HG03521 (cell line): ENCODE results near the gene GH1.

Source experiments
- ATAC-seq: cut with Tn5 transposase; IDR thresholded peaks from one replicate; pipeline ENCODE4 v1.9.1; 2021; ENCODE audit warnings: mild to moderate bottlenecking, moderate library complexity; ENCODE audit not compliant: unreplicated experiment

GH1 gene

DNA sequence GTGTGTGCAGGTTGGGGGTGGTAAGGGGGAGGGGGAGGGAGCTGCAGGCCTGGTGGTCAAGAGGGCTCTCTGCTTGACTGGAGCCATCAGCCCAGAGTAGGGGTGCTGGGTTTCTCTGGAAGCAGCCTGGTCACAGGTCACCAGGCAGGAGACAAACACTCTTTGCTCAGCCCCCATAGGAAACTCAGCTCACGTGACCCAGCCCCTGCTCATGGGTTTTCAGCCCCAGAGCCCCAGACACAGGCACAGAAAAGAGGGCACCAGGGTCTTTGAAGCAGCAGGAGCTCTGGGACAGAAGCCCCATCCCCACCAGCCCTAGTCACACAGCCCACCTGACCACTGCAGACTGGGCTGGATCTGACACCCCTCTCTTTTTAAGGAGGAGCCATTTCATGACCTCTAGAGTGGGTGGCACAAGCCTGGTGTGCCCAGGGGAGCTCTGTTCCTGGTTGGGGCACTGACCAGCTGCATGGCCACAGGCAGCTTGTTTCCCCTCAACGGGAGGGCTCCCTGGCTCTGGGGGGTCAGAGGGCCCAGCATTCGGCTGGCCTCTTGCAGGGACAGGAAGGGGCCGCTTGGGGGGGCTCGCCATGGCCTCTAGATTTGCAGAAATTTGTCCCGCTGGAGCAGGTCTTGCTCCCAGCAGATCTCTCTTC is 27.3 kb upstream of the GH1 start:
- ATAC-seq, result no peak

DNA sequence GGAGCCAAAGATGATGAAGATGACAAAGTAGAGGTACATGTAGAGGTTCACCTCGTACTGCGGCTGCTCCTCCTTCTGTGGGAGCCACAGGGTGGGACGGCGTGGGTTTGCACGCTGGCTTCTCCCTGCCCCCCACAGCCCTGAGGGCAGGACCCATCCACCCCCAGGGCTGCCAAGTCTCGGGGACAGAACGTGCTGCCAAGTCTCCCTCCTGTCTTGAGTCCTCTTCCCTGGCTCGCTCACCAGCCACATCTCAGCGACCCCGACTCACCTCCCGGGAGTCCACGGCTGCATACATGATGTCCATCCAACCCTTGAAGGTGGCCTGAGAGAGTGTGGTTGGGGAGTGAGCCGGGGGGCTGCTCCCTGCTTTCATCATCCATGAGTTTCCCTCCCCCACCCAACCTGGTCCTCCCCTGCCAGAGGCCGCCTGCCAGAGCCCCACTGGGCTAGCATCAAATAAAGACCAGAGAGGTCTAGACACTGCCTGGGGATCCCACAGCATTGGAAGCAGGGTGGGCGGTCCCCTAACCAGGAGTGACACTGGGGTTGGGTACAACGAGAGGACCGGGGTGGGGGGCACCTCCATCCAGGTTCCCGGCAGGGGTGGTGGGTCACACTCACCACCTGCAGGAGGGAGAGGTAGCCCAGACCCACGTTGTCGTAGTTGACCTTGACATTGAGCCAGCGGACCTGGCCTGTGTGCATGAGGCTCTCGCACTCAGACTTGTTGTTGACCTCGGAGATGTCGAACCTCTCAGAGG is 26.3 kb upstream of the GH1 start:
- ATAC-seq, result no peak

DNA sequence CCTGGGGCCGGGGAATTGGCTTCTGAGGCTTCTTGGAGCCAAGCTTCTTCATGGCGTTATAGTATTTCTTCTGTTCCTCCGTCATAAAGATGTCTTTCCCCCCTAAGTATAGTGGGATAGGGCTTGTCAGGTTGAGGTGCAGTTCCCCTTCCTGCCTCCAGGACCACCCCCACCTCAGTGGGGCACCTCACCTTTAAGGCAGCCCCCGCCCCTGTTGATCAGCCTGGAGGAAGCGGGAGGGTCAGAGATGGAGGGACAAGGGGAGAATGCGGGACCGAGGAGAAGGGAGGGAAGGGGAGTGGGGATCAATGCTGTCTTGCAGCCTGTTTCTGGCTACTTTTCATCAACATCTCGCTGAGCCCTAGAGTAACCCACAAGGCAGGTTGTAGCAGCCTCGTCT is 25.1 kb upstream of the GH1 start:
- no peak for ATAC-seq

- no peak for ATAC-seq
Observed at GRCh38 chr17:63942309-63942985, 23.8 kb upstream of the GH1 start.

DNA sequence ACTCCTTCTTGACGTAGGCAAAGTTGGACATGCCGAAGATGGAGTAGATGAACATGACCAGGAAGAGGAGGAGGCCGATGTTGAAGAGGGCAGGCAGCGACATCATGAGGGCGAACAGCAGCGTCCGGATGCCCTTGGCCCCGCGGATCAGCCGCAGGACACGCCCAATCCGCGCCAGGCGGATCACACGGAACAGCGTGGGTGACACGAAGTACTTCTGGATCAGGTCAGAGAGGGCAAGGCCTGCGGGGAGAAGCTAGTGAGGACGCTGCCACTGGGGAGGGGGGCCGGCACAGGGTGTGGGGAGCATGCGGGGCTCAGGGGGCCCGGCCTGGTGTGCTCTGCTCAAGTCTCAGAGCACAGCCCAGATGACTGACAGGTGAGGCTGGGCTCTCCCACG is 23.1 kb upstream of the GH1 start:
- no peak for ATAC-seq

GRCh38 chr17:63941162-63941561 is 22.5 kb upstream of the GH1 start:
- no peak for ATAC-seq

- ATAC-seq, result no peak
Observed at GRCh38 chr17:63940584-63940983, 21.9 kb upstream of the GH1 start.

DNA sequence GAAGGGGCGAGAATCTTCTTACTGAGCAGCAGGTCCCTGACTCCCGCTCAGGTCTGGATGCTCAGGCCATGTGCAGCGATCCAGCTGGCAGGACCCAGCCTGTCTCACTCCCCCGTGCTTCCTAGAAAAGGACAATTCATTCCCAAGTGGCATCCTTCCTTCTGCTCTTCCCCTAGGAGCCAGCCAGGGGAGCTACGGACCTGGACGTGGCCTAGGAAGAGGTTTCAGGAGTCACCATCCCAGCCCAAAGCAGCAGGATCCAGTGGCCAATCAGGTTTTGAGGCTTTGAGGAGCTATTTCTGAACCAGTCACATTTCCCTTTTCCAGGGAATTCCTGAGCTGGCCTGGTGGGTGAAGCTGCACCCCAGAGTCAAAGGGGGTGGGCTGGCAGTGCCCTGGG is 21.2 kb upstream of the GH1 start:
- no peak for ATAC-seq

GRCh38 chr17:63939401-63939800 is 20.8 kb upstream of the GH1 start:
- ATAC-seq, result no peak

- no peak for ATAC-seq
Observed at GRCh38 chr17:63937920-63938319, 19.3 kb upstream of the GH1 start.

DNA sequence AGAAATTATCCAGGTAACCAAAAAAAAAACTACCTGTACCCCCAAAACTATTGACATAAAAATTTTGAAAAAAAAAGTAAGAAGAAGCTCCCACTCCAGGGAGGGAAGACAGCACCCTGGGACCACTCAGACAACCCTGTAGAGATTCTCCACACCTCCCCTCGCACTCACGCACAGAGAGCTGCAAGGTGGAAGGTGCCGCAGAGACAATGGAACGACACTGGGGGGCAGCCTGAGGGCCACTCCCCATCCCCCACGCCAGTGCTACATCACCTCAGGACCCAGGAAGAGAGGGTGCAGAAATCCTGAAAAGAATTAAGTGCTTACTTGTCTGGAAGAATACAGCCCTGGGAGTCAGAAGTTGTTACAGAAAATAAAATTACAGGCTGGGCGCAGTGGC is 18.7 kb upstream of the GH1 start:
- ATAC-seq, result no peak

GRCh38 chr17:63934183-63935112 is 15.8 kb upstream of the GH1 start:
- ATAC-seq, result no peak

GRCh38 chr17:63933598-63933997 is 15.0 kb upstream of the GH1 start:
- ATAC-seq, result no peak

DNA sequence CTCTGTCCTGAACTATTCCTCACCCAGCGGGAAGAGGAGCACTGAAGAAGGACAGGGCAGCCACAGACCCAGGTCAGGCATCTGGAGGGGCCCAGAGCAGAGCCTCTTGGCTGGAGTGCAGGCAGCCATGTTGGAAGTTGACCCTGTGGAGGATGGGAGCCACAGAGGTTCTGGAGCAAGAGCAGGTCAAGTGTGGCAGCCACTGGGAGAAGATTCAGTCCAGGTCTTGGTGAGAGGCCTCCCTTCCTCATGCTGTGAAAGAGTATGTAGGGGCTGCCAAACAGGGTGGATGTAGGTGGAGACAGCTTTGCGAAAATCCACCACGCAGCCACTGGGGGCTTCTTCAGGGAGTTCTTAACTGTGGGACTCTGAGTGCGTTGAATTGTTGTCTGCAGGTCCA is 14.1 kb upstream of the GH1 start:
- peak; percentile 6 for ATAC-seq

DNA sequence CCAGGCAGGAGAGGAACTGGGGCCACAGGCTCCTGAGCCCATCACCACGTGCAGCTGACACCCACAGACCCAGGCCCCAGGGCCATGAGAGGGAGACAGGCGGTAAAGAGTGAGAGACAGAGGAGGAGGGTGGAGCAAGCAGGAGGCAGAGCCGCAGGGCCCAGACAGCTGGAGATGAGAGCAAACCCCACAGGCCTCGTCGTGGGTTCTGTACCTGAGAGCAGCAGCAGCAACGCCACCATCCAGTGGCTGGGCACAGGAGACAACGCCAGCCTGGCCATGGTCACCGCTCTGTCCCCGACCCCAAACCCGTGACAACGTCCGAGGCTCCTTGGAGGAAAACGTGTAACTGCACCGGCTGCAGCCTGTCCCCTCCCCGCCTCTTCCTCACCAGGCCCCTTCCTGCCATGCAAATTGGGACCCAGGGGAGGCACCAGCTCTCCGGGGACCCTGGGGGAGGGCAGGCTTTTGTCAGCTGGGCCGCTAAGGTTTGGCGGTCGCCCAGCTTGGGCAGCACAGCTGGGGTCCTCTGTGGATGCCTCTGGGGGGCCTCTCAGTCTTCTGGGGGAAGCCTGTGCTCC is 13.4 kb upstream of the GH1 start, which contains the start of gene CD79B:
CD79B (minus strand) TSS at position 351 of the 581 bp plus-strand sequence; CDS start at position 281, 70 bp downstream.
- peak; percentile 71 for ATAC-seq

DNA sequence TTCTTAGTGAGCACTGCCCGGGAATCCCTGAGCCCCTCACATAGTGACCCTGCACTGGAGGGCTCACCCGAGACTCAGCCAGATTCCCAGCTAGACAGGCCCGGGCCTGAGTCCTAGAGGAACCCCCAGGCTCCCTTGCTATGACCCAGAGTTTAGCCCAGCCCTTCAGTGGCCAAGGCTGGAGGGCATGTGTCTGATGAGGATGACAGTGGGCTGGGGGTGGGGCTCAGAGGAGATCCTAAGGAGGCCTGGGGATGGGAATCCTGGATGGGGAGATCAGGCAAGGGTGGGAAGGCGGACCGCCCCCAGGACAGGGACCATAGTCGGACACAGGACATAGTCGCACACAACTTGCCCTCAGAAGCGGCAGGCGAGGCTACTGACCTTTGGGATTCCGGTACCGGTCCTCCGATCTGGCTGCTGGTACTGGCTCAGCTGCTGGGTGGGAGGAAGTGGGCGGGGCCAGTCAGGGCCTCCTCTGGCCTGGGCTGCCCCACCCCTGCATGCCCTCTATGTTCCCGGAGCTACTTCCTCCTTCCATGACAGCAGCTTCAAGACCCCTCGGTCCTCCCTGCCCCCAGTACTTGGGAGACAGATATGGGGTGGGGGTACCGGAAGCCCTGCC is 12.4 kb upstream of the GH1 start:
- no peak for ATAC-seq

DNA sequence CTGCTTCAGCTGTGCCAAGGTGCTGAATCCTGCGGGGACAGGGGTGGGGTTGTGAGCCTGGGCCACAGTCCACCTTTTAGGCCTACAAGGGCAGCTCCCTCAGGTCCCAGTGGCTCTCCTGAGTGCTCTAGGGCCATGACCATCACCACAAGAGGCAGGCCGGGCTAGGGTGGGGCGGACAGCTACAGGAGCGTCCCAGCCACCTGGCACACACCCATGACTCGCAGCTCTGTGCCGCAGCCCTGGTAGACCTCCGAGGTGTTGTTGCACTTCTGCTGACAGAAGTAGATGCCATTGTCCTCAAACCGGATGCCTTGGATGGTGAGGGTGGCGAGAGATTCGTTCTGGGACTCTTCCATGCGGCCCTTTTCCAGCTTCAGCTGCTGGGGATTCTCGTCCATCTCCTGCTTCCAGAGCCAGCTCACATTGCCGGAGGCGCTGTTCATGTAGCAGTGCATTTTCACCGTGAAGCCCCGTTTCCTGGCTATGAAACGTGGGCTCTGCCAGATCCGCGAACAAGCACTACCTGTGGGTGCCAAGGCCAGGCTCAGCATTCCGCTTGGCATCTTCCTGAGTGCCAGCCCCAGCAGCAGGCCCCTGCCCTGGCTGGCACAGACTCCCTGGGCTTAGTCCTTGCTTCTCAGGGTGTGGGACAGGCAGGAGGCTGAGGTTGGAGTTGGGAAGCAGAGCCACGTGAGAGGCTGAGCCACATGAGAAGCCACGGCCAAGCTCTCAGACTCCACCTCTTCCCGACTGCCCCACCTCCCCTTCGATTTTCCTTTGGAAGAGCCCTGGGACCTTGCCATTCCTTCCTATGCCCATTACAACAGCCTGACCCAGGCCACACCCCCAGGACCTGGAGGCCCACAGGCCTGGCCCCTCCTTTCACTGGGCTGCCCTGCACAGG is 11.5 kb upstream of the GH1 start:
- no peak for ATAC-seq

DNA sequence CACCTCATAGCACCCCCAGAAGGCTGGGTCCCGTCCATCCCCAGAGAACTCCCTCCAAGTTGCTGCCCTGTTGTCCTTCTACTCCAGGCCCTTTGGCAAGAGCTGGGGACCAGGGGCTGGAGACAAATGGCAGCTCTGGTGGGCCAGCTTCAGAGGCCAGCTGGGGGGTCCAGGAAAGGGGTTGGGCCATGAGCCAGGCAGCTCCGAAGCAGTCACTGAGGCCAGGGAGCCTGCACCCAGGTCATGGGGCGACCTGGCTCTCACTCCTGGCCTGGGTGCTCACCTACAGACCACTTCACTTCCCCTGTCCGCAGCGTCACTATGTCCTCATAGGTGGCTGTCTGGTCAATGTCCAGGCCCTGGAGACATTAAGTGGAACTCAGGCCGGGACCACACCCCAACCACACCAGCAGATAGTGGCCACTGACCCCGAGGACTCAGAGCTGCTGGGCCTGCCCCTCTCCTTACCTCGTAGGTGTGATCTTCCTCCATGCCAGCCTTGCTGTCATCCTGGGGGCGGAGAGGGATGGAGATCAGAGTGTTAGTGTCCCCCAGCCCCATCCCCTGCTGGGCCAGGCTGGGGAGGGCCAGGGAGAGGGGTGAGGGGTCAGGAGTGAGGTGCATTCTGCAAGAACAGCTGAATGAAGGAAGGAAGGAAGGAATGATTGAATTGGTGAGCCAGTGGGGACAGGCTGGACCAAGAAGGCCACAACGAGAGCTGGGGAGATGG is 10.5 kb upstream of the GH1 start:
- no peak for ATAC-seq
